OCI-LY7 (cell line): ENCODE results near the gene SPDYE2B.
"Not testable (repeated sequence)": the region's sequence is repeated elsewhere in the genome, so short reads cannot be mapped to it uniquely, and the experiment has no call there.

Source experiments
- EZH2phosphoT487 ChIP-seq: fragments of 200-600 bp; sonication (generic); IDR thresholded peaks from 2 replicates; pipeline ENCODE4 v1.6.1; 2018; ENCODE audit warnings: low read depth, borderline replicate concordance, mild to moderate bottlenecking, mixed run types, antibody characterized with exemption, low read length, moderate library complexity, mixed read lengths
- TF ChIP-seq, protein P1 (sequence below): fragments of 200-600 bp; sonication (generic); conservative IDR thresholded peaks from 2 replicates; pipeline ENCODE4 v1.5.1; 2014; ENCODE audit warnings: mild to moderate bottlenecking, antibody characterized with exemption, low read length, moderate library complexity, mixed read lengths

DNA sequence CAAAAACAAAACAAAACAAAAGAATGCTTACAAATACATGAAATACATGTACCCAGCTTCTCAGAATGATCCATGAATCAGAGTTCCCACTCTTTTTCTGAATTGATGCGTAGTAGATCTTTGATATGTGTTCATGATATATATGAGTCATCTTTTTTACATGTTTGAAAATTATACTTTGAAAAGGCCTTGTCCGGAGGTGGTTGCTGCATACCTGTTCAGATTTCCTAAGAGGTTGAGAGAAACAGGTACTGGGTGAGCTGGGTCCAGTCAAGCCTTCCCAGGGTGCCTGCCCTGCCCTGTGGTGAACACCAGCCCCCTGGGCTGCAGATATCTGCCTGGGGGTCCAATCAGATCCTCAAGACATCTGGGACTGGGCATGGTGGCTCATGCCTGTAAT, 25.4 kb downstream of the SPDYE2B start:
- TF ChIP-seq, protein P1, sequence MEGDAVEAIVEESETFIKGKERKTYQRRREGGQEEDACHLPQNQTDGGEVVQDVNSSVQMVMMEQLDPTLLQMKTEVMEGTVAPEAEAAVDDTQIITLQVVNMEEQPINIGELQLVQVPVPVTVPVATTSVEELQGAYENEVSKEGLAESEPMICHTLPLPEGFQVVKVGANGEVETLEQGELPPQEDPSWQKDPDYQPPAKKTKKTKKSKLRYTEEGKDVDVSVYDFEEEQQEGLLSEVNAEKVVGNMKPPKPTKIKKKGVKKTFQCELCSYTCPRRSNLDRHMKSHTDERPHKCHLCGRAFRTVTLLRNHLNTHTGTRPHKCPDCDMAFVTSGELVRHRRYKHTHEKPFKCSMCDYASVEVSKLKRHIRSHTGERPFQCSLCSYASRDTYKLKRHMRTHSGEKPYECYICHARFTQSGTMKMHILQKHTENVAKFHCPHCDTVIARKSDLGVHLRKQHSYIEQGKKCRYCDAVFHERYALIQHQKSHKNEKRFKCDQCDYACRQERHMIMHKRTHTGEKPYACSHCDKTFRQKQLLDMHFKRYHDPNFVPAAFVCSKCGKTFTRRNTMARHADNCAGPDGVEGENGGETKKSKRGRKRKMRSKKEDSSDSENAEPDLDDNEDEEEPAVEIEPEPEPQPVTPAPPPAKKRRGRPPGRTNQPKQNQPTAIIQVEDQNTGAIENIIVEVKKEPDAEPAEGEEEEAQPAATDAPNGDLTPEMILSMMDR: not testable (repeated sequence)
- not testable (repeated sequence) for TF ChIP-seq EZH2phosphoT487
